ENCODE data around the gene ELMOD2.

The ELMOD2 gene, protein sequence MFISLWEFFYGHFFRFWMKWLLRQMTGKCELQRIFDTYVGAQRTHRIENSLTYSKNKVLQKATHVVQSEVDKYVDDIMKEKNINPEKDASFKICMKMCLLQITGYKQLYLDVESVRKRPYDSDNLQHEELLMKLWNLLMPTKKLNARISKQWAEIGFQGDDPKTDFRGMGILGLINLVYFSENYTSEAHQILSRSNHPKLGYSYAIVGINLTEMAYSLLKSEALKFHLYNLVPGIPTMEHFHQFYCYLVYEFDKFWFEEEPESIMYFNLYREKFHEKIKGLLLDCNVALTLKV

DNA sequence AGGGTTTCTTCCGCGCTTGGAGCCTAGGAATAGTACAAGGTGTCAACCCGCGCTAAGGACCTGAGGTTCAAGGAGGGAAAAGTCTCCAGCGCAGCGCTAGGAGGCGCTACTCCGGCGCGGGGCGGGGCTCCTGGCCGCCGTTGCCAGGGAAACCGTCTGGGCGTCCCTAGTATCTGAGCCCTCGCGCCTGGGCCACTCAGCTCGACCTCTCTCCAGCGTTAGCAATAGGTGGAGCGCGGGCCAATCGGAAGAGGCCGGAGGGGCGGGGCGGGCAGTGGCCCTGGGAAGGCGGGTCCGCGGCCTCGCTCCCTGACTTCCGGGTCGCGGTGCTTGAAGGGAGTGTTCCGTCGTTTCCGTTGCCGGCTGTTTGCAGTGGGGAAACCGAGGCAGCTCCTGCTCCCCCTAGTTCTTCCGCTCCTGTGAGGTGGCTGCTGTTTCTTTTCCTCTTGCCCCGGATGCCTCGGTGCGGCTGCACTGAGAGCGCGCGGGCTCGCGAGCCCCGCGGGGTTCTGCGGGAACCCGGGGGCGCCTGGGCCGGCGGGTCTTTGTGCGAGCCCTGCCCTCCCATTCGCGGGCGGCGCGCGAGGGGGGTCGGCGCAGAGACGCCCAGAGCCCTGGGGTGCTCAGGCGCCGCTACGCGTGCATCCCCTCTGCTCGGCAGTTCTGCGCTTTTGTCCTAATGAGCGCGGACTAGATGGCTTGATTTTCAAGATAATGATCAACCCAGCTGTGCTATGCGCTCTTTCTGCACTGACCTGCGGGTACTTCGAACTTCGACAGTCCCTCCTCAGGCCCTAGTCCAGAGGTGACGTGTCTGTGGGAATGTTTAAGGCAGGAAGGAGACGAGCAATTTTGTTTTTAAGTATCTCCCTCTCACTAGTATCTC, at the start of gene ELMOD2:
ELMOD2 (plus strand) TSS at position 312 of the 886 bp plus-strand sequence. CDS start 1,261 bp downstream, outside the sequence.
- H3K4me3 ChIP-seq (ENCODE audit: control insufficient read depth, low read depth, low read length) = peak within 1 kb of the TSS; percentile 82
- peak; percentile 95 for DNase-seq (ENCODE audit: low read depth)
- TF ChIP-seq, protein P1, sequence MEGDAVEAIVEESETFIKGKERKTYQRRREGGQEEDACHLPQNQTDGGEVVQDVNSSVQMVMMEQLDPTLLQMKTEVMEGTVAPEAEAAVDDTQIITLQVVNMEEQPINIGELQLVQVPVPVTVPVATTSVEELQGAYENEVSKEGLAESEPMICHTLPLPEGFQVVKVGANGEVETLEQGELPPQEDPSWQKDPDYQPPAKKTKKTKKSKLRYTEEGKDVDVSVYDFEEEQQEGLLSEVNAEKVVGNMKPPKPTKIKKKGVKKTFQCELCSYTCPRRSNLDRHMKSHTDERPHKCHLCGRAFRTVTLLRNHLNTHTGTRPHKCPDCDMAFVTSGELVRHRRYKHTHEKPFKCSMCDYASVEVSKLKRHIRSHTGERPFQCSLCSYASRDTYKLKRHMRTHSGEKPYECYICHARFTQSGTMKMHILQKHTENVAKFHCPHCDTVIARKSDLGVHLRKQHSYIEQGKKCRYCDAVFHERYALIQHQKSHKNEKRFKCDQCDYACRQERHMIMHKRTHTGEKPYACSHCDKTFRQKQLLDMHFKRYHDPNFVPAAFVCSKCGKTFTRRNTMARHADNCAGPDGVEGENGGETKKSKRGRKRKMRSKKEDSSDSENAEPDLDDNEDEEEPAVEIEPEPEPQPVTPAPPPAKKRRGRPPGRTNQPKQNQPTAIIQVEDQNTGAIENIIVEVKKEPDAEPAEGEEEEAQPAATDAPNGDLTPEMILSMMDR (conservative IDR thresholded peaks at IDR 0.05; ENCODE audit: control insufficient read depth, insufficient read depth, low read depth, low read length) = peak; percentile 85

DNA sequence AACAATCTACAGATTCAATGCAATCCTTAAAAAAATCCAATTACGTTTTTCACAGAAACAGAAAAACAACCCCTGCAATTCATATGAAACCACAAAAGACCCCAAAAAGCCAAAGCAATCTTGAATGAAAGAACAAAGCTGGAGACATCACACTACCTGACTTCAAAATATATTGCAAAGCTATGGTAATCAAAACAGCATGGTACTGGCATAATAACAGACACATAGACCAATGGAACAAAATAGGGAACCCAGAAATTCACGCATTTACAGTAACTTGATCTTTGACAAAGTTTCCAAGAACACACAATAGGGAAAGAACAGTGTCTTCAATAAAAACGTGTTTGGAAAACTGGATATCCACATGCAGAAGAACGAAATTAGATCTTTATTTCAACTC, 40.5 kb upstream of the ELMOD2 start:
- DNase-seq (ENCODE audit: low read depth) = no peak

DNA sequence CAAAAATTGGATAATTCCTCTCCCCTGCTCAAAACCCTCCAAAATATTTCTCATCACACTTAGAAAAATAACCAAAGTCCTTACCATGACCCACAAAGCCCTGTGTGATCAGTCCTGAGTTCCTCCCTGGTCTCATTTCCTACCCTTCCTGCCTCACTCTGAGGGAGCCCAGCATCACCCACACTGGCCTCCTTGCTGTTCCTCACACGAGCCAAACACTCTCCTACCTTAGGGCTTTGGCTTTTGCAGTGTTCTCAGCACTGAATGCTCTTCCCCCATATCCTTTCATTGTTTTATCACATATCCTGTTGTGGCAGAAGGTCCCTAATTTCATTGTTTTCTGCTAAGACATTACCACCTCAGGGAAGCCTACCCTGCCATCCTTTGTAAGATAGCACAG, 38.0 kb upstream of the ELMOD2 start:
- H3K4me3 ChIP-seq (ENCODE audit: control insufficient read depth, low read depth, low read length) = no peak overlapping the region
- TF ChIP-seq, protein P1 (conservative IDR thresholded peaks at IDR 0.05; ENCODE audit: control insufficient read depth, insufficient read depth, low read depth, low read length) = no peak
- no peak for DNase-seq (ENCODE audit: low read depth)

More for the DNA sequence above, 40.5 kb upstream of the ELMOD2 start:
- no peak overlapping the region for H3K4me3 ChIP-seq (ENCODE audit: control insufficient read depth, low read depth, low read length)
- TF ChIP-seq, protein P1 (conservative IDR thresholded peaks at IDR 0.05; ENCODE audit: control insufficient read depth, insufficient read depth, low read depth, low read length) = no peak

DNA sequence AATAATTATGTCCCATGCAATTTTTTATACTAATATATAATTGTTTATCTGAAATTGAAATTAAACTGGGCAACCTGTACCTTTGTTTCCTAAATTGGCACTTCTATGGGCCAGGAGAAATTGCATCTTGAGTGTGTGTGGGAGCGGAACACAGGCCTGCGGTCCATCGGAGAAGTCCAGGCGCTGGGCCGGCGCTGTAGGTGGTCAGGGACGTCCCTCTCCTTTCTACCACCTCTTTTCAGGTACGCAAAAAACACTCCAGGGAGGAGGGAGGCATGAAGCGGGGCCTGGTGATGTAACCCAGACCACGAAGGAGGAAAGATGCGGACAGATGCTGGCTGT, 26.6 kb upstream of the ELMOD2 start:
- TF ChIP-seq, protein P1 (conservative IDR thresholded peaks at IDR 0.05; ENCODE audit: control insufficient read depth, insufficient read depth, low read depth, low read length) = no peak
- H3K4me3 ChIP-seq (ENCODE audit: control insufficient read depth, low read depth, low read length) = no peak overlapping the region
- no peak for DNase-seq (ENCODE audit: low read depth)

DNA sequence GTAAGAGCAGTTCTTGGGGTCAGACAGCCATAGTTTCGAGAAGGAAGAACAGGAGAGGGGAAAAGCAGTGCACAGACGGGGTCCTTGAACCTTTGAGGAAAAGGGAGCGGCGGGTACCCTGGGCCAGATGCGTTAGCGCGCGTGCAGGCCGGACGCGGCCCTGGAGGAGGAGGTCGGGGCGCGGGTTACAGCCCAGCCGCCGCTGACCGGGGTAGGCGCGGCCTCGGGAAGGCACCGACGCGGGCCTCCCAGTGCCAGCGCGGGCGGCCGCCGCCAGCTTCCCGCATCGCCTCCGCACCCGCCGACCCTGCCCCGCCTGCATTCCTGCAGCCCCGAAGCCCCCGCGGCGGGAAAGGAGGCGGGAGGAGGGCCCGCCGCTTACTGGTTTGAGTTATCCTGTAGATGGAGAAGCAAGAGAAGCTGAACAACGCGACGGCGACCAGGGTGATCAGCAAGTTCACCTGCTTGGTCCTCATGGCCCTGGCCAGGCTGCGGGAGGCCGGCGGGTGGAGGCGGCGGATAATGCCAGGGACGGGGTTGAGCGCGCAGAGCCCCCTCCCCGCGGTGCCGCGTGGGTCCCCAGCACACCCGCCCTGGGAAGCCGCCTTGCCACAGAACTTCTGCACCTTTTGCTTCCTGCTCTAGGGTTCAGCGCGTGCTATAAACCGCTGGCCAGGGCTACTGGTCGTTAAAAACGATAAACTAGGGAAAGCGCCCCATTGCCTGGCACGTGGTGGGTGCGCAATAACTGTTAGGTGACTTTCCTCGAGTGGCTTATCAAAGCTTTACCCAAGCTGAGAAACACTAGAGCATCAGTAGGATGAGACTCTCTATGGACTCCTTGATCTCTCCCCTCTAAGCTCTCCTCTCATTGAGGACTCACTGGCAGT, 26.0 kb upstream of the ELMOD2 start, which contains the start of gene MGAT4D:
MGAT4D (minus strand) TSS at position 547 of the 890 bp plus-strand sequence; CDS start at position 476, 71 bp downstream.
- H3K4me3 ChIP-seq (ENCODE audit: control insufficient read depth, low read depth, low read length) = no peak within 1 kb of the TSS
- TF ChIP-seq, protein P1 (conservative IDR thresholded peaks at IDR 0.05; ENCODE audit: control insufficient read depth, insufficient read depth, low read depth, low read length) = no peak
- no peak for DNase-seq (ENCODE audit: low read depth)

DNA sequence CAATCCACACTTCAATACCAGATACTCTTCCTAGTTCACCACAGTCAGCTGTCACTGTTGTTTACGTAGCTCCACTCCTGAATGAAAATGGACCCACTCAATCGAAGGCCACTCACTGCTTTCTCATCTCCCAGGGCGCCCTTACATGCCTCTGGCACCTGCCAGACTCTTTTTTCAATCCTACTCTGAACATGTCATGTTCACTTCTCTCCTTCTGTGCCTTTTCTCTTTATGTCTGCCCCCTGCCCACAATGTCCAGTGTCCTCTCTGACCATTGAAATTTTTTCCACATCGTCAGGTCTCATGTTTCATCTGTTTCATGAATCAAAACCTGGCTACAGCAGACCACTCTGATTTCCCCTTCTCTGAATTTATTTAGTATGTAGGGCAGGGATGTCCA, 24.6 kb upstream of the ELMOD2 start:
- no peak for DNase-seq (ENCODE audit: low read depth)
- no peak overlapping the region for H3K4me3 ChIP-seq (ENCODE audit: control insufficient read depth, low read depth, low read length)
- TF ChIP-seq, protein P1 (conservative IDR thresholded peaks at IDR 0.05; ENCODE audit: control insufficient read depth, insufficient read depth, low read depth, low read length) = no peak

All from fibroblast of mammary gland (primary cell).